Colonic mucosa (tissue), 4 donors: ENCODE measurements around the gene C1QBP. TPM values are rescaled to one million over a fixed set of nuclear protein-coding genes. Genes with fewer than 3 reads are reported as not detected.
A peak's percentile ranks its signal among the peaks of the same experiment; 100 is the strongest.

Experiments
- DNase-seq: peaks from one replicate; pipeline ENCODE4 v3.0.0-alpha.2; 2020
- H3K27ac ChIP-seq: fragments of 200-600 bp; one replicate; pipeline ENCODE4 v1.8.0; 2021
- H3K27me3 ChIP-seq: fragments of 200-600 bp; one replicate; pipeline ENCODE4 v1.8.0; 2021
- H3K36me3 ChIP-seq: fragments of 200-600 bp; one replicate; pipeline ENCODE4 v1.8.0; 2021
- H3K4me1 ChIP-seq: fragments of 200-600 bp; one replicate; pipeline ENCODE4 v1.8.0; 2021; ENCODE audit warnings: mild to moderate bottlenecking
- H3K4me3 ChIP-seq: fragments of 200-600 bp; one replicate; pipeline ENCODE4 v1.8.0; 2021
- H3K9ac ChIP-seq, 2 donors: one replicate each; pipeline ENCODE4 v1.7.0; 2013; ENCODE audit warnings: control low read depth in 2 of 2, low read depth in 2 of 2, low read length in 2 of 2
- H3K9me3 ChIP-seq: fragments of 200-600 bp; one replicate; pipeline ENCODE4 v1.8.0; 2021
- intact Hi-C: fragments of 100-400 bp; cut with DNase I; formaldehyde crosslinking; loops from one replicate; pipeline ENCODE4 v1.14.1; 2022
- total RNA-seq, 2 donors: library from RNA; stranded (reverse); fragmentation: NEBNext Ultra II Directional in 1 of 2; extraction: Animal tissue kit (Norgen Biotek cat#: 25700) in 1 of 2; gene quantifications; one replicate each; pipeline ENCODE4 v1.2.1, GENCODE V29; 2021
- TF ChIP-seq, protein P1 (sequence below): fragments of 200-600 bp; IDR thresholded peaks from one replicate; pipeline ENCODE4 v1.8.0; 2022; ENCODE audit warnings: antibody characterized with exemption, mild to moderate bottlenecking
- donor health status: healthy.
- donor health status: DM: no; HTN: no; CAD: no.
- donor health status: DM: no; HTN: no; CAD: no.

C1QBP gene
- total RNA-seq, 2 donors from 2014 or later = 126 to 349 TPM

DNA sequence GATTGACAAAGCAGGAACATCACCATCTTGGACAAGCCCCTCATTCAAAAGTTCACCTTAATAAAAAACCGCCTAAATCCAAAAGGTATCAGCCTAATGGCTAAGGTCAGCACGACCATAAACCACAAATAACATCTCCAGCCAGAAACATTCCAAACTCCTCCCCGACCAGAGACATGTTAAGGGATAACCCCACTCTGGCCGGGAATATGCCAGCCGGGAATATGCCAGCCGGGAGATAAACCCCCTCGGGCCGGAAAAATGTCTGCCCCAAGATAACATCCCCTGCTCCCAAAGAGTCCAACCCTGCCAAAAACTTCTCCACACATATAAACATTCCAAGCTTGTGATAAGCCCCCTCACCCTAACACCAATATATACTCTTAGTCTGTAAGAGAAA, 28.5 kb upstream of the C1QBP start:
- Histone ChIP-seq H3K4me3 (peak overlapping the region; percentile 100), H3K9ac (peak overlapping the region in 1 of 2 donors; percentile 80)
- intact Hi-C loops = no loop called here

DNA sequence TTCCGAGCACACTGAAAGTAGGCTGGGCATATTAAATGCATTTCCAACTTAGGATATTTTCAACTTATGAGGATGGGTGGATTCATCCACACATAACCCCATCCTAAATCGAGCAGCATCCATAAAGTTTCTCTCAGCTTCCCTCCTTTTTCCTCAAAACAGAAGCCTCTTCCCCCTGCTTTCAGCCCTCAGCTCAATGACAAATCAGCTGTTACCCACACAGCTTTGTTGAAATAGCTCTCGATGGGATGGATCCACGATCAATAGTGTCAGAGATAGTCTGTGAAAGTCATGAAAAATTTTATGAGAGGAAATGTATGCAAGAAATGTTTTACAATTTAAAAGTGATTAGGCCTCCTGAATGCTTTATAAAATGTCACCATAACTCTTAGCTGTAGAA, 27.3 kb upstream of the C1QBP start:
- no peaks in the 10 kb centered on the region for H3K27me3 ChIP-seq
- intact Hi-C loops = no loop called here
- no peak for DNase-seq
- H3K9me3 ChIP-seq = no peaks in the 10 kb centered on the region
- no peaks in the 10 kb centered on the region for H3K36me3 ChIP-seq
- no peak overlapping the region for H3K9ac ChIP-seq
- H3K4me1 ChIP-seq = peaks cover 4% of the 10 kb centered on the region
- no peak overlapping the region for H3K4me3 ChIP-seq
- no peak overlapping the region for H3K27ac ChIP-seq
- TF ChIP-seq, protein P1, sequence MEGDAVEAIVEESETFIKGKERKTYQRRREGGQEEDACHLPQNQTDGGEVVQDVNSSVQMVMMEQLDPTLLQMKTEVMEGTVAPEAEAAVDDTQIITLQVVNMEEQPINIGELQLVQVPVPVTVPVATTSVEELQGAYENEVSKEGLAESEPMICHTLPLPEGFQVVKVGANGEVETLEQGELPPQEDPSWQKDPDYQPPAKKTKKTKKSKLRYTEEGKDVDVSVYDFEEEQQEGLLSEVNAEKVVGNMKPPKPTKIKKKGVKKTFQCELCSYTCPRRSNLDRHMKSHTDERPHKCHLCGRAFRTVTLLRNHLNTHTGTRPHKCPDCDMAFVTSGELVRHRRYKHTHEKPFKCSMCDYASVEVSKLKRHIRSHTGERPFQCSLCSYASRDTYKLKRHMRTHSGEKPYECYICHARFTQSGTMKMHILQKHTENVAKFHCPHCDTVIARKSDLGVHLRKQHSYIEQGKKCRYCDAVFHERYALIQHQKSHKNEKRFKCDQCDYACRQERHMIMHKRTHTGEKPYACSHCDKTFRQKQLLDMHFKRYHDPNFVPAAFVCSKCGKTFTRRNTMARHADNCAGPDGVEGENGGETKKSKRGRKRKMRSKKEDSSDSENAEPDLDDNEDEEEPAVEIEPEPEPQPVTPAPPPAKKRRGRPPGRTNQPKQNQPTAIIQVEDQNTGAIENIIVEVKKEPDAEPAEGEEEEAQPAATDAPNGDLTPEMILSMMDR = no peak

More for the DNA sequence above, 28.5 kb upstream of the C1QBP start:
- TF ChIP-seq, protein P1 = no peak
- peaks cover 4% of the 10 kb centered on the region for H3K4me1 ChIP-seq
- H3K27me3 ChIP-seq = no peaks in the 10 kb centered on the region
- no peak overlapping the region for H3K27ac ChIP-seq
- H3K36me3 ChIP-seq = no peaks in the 10 kb centered on the region
- no peak for DNase-seq
- H3K9me3 ChIP-seq = no peaks in the 10 kb centered on the region

DNA sequence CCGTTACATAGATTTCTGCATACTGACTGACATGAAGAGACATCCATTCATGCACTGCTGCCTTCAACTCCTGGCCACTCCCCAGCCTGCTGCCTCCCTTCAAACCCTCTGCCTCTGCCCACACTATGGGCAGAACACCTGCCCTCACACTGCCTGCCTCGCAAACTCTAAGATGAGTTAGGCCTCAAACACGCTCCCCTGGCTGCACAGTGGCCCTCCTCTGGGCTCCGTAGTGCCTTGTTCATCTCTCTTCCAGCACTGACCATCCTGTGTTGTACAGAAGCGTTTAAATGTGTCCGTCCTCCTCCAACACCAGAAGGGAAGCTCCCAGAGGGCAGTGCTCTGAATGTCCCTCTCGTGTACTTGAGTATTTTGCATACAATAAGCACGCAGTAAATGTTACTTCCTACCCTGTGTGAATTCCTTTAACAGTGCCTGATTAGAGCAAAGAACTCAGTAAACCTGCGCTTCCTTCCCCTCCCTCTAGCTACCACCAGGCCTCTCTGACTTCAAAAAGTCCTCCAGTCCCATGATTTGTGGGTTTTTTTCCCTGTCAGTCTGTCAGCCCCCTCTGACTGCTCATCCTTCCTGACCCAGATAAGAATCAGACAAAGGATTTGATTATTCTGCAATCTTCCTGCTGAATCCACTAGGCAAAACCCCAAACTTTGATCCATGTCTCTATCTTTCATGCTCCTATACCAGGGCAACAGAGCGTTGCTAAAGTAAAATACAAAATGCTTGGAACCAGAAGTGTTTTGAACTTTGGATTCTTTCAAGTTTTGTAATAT, 26.0 kb upstream of the C1QBP start:
- Histone ChIP-seq H3K27ac (no peak overlapping the region), H3K4me3 (no peak overlapping the region), H3K9ac (no peak overlapping the region), H3K36me3 (no peaks in the 10 kb centered on the region), H3K4me1 (peaks cover 4% of the 10 kb centered on the region), H3K9me3 (no peaks in the 10 kb centered on the region), H3K27me3 (no peaks in the 10 kb centered on the region)
- TF ChIP-seq, protein P1 = no peak
- DNase-seq = no peak
- intact Hi-C loops = no loop called here

DNA sequence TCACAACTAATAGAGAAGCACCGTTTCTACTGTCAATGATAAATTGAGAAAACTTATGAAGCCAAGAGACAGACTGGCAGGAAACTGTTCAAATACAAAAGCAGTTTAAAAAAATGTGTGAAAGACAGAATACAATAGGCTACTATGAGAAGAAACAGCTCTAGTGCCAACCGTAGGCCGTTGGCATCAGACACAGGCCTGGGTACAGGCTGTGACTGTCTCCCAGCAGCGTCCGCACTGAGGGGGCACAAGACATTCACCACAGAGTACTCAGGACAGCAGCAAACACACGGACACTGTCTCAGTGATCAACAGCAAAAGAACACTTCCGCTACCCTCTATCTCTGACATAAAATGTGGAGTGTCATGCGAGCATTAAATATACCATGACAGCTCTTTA, 7.8 kb upstream of the C1QBP start:
- DNase-seq = no peak
- Histone ChIP-seq H3K27me3 (no peaks in the 10 kb centered on the region), H3K9me3 (no peaks in the 10 kb centered on the region), H3K36me3 (peaks cover 16% of the 10 kb centered on the region), H3K9ac (no peak overlapping the region), H3K27ac (no peak overlapping the region), H3K4me3 (no peak overlapping the region), H3K4me1 (no peaks in the 10 kb centered on the region)
- intact Hi-C loops = no loop called here
- TF ChIP-seq, protein P1 = no peak

DNA sequence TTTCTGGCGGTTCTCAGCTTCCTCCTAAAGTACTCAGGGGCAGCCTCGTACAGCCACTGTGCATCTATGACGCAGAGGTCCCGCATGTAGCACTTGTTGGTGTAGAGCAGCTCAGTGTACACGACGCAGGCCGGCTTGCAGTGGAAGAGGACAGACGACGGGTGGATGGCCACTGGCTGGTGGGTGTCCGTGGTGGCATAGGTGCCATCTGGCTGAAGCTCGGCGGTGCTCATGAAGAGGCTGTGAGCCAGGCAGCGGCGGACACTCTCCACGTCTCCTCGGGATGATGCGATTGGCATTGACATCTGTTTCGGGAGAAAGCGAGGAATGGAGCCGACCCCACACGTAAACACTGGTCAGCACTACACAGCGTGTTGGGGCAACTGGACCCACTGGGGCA, 5.3 kb upstream of the C1QBP start:
- H3K4me1 ChIP-seq = no peaks in the 10 kb centered on the region
- peaks cover 3% of the 10 kb centered on the region for H3K36me3 ChIP-seq
- DNase-seq = no peak
- no peaks in the 10 kb centered on the region for H3K27me3 ChIP-seq
- H3K27ac ChIP-seq = no peak overlapping the region
- TF ChIP-seq, protein P1 = no peak
- H3K9ac ChIP-seq = no peak overlapping the region
- no peaks in the 10 kb centered on the region for H3K9me3 ChIP-seq
- no peak overlapping the region for H3K4me3 ChIP-seq
- intact Hi-C loops = no loop called here
